ENCODE results near the gene SDK2. TPM values are rescaled to one million over a fixed set of nuclear protein-coding genes. Genes with fewer than 3 reads are reported as not detected.

The SDK2 gene
- total and polyA plus RNA-seq, 2 of the 8 experiments (the other 6 are each of a cell fraction or from before 2014, with no cell fraction given), result 3.9 to 4.1 TPM

- TF ChIP-seq SP4 (IDR thresholded peaks at IDR 0.05; ENCODE audit: low read length) (no peak), CHD2 (IDR thresholded peaks at IDR 0.05; ENCODE audit: low read length) (no peak)
Observed at GRCh38 chr17:73521376-73521775, 122.9 kb downstream of the SDK2 start (continued).
